T follicular helper cell (primary cell): Measurements from ENCODE around the gene MMP28.

Experiments used
- DNase-seq: peaks from one replicate; pipeline ENCODE4 v3.0.0-alpha.2; 2020; ENCODE audit warnings: low read depth

MMP28 gene

GRCh38 chr17:35797918-35798317, 2.5 kb upstream of the MMP28 start:
- no peak for DNase-seq

- DNase-seq, result no peak
Observed at GRCh38 chr17:35797370-35797769, 1.9 kb upstream of the MMP28 start.

- no peak for DNase-seq
Observed at GRCh38 chr17:35796942-35797341, 1.5 kb upstream of the MMP28 start.

- no peak for DNase-seq
Observed at GRCh38 chr17:35795871-35796265, 427 bp upstream of the MMP28 start.

GRCh38 chr17:35793257-35793656, 2.2 kb downstream of the MMP28 start:
- no peak for DNase-seq

- no peak for DNase-seq
Observed at GRCh38 chr17:35791681-35792350, 3.6 kb downstream of the MMP28 start.

GRCh38 chr17:35790841-35791240, 4.6 kb downstream of the MMP28 start:
- DNase-seq, result no peak

- no peak for DNase-seq
Observed at GRCh38 chr17:35788477-35789368, 6.7 kb downstream of the MMP28 start.

GRCh38 chr17:35786941-35787432, 8.5 kb downstream of the MMP28 start:
- no peak for DNase-seq

GRCh38 chr17:35784895-35785294, 10.5 kb downstream of the MMP28 start:
- no peak for DNase-seq

- no peak for DNase-seq
Observed at GRCh38 chr17:35780950-35781349, 14.5 kb downstream of the MMP28 start.

GRCh38 chr17:35778641-35779196, 16.7 kb downstream of the MMP28 start:
- DNase-seq, result no peak

- no peak for DNase-seq
Observed at GRCh38 chr17:35775583-35775982, 19.9 kb downstream of the MMP28 start.

- no peak for DNase-seq
Observed at GRCh38 chr17:35775039-35775438, 20.4 kb downstream of the MMP28 start.

GRCh38 chr17:35774499-35774898, 20.9 kb downstream of the MMP28 start:
- DNase-seq, result no peak

GRCh38 chr17:35773679-35774425, 21.6 kb downstream of the MMP28 start:
- DNase-seq, result no peak

- no peak for DNase-seq
Observed at GRCh38 chr17:35773129-35773528, 22.3 kb downstream of the MMP28 start.

GRCh38 chr17:35769895-35770486, 25.4 kb downstream of the MMP28 start:
- DNase-seq, result no peak

GRCh38 chr17:35768797-35769196, 26.6 kb downstream of the MMP28 start:
- no peak for DNase-seq

- peak; percentile 20 for DNase-seq
Observed at GRCh38 chr17:35766903-35767510, 28.4 kb downstream of the MMP28 start.

- DNase-seq, result no peak
Observed at GRCh38 chr17:35766489-35766877, 29.0 kb downstream of the MMP28 start.
